Measurements from ENCODE around the gene MLANA.
"Not testable (repeated sequence)": the region's sequence is repeated elsewhere in the genome, so short reads cannot be mapped to it uniquely, and the experiment has no call there.

The MLANA gene

DNA sequence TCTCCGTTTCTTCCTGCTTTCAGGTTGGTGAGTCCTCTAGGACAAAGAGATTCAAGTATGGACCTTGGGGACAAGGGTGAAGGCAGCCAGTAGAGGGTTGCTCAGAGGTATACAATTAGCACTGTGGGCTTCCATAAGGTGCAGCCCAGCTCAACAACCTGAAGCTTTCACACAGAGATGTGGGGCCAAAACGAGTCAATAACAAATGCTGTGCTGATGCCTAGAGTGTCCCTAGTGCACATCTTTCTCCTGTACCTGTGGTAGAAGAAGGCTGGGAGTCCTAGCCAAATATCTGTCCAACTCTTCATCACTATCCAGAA, 20.7 kb upstream of the MLANA start:
- DNase-seq = no peak

- DNase-seq = peak in 1 of 2 experiments; percentile 8
Observed at GRCh38 chr9:5870691-5871090, 20.0 kb upstream of the MLANA start.

DNA sequence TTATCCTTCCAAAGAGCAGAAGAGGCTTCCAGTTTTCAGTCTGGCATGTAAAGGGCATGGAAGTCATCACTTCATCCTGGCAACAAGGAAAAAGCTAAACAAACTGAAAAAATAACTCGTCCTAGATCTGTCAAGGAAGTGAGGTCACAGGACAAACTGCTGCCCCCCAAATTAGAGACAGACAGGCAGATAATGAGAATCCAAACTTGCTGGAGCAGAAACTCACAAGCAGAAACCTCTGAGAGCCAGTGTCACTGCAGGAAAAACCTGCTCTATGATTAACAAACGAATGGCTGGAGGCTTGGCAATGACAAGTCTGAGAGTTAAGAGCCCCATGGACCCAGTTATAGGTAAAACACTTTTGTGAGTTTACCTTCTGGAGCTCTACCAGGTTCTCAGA, 18.9 kb upstream of the MLANA start:
- no peak for DNase-seq

DNA sequence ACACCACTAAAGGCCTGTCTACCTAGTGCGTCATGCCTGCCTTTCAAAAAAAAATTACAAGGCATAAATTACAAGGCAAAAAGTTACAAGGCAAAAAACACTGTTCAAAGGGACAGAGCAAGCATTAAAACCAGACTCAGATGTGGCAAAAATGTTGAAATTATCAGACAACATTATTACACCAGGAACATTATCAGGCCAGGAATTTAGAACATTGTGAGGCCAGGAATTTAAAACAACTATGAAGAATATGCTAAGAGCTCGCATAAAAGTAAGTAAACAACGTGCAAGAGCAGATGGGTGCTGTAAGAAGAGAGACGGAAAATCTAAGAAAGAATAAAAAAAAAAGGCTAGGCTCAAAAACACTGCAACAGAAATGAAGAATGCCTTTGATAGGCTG, 18.2 kb upstream of the MLANA start:
- no peak for DNase-seq

DNA sequence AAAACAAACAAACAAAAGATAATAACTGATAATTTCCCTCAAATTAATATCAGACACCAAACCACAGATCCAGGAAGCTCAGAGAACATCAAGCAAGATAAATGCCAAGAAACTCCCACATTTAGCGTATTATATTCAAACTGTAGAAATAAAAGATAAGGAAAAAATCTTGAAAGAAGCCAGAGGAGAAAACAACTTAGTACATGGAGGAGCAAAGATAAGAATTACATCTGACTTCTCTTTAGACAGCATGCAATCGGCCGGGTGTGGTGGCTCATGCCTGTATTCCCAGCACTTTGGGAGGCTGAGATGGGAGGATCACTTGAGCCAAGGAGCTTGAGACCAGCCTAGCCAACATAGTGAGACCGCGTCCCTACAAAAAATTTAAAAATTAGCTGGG, 17.2 kb upstream of the MLANA start:
- no peak for DNase-seq

DNA sequence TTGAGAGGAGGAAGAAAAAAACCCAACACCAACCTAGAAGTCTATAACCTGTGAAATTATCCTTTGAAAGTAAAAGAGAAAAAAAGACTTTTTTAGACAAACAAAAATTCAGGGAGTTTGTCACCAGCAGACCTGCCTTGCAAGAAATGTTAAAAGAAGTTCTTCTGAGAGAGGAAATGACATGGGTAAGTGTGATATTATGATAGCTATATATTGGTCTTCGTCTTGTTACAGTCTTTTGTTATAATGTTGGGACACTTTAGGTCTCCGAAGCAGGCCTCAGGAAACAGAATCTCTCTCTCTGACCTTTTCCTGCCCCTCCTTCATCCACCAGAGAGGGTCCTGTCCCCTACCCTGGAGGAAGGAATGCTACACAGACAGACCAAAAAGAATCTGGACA, 16.6 kb upstream of the MLANA start:
- DNase-seq = no peak

GRCh38 chr9:5876026-5876425, 14.7 kb upstream of the MLANA start:
- DNase-seq = no peak

GRCh38 chr9:5876711-5877110, 14.0 kb upstream of the MLANA start:
- DNase-seq = no peak

GRCh38 chr9:5879419-5880181, 11.1 kb upstream of the MLANA start:
- DNase-seq = no peak

DNA sequence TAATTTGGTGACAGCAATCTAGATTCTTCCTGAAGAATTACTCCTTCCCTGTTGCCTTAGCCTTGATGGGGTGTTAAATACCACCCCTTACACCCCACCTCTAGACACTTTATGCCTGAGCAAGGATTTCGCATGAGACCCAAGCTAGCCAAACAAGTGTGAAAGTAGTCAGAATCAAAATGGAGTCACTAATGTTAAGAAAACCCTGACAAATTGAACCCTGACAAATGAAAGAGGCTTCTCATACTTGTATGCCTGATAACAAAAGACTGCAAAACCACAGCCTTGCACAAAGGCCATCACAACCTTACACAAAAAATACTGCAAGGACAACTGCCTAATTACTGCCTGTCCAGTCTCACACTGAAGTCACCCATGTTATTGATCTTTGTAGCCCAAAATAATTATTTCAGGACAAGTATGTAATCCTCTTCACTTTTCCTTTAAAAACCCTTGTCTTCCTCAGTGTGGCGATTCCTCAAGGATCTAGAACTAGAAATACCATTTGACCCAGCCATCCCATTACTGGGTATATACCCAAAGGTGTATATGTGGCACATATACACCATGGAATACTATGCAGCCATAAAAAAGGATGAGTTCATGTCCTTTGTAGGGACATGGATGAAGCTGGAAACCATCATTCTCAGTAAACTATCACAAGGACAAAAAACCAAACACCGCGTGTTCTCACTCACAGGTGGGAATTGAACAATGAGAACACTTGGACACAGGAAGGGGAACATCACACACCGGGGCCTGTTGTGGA, 8.3 kb upstream of the MLANA start:
- DNase-seq = not testable (repeated sequence)

DNA sequence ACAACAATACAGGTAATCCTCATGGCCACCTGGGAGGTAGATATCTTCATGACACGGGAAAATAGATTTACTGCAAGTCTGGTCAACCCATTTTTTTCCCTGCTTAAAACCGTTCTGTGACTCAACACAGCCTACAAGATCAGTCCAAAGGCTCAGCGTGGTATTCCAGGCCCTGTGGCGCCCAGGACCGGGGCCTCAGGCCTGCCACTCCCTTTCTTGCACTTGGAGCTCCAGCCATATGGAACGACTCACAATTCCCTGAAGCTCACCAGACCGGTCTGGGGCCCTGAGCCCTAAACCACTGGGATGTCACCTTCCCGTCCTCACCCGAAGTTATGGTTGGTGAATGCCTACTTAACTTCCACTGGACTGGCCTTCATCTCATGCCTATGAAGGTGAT, 6.5 kb upstream of the MLANA start:
- DNase-seq = no peak

GRCh38 chr9:5886114-5886939, 4.4 kb upstream of the MLANA start:
- DNase-seq = peak in 1 of 2 experiments; percentile 64

DNA sequence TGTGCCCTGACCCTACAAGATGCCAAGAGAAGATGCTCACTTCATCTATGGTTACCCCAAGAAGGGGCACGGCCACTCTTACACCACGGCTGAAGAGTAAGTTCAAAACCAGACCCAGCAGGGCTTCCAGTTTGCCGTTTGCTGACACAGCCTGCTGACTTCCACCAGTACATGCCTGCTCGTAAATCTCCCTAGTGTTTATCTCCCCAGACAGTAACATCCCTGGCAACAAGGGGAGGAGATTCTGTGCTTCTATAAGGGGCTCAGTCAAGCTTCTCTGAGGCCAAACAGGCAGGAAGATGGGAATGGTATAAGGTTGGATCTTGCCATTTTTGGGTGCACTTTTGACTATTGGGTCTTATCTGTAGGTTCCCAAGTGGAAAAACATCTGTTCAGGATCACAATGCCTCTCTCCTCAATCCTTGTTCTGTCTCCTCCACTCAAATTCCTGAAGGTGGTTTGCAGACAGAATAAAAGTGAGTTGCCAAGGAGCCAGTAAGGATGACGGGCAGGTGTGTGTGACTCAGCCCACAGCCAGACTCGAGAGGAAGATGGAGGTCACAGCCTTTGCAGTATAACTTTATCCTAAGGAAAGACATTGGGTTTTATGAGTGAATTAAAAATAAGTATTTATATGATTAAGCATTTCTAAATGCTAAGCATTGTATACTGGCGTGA, 1.9 kb downstream of the MLANA start:
- peak in 1 of 2 experiments; percentile 23 for DNase-seq

DNA sequence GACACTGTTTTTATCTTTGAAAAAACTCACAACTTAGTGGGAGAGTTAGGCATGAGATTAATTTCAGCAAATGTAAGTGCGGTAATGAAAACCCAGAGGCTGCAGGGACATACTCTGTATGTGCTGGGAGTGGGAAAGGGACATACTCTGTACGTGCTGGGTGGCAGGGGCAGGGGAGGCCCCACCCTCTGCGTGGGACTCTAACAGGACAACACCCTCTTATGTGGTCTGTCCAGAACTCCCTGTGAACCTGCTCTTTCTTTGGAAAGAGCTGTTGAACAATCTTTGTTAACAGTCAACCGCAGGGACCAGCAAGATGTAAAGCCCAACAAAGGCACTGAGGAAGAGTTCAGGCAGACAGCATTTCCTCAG, 2.4 kb downstream of the MLANA start:
- DNase-seq = no peak

DNA sequence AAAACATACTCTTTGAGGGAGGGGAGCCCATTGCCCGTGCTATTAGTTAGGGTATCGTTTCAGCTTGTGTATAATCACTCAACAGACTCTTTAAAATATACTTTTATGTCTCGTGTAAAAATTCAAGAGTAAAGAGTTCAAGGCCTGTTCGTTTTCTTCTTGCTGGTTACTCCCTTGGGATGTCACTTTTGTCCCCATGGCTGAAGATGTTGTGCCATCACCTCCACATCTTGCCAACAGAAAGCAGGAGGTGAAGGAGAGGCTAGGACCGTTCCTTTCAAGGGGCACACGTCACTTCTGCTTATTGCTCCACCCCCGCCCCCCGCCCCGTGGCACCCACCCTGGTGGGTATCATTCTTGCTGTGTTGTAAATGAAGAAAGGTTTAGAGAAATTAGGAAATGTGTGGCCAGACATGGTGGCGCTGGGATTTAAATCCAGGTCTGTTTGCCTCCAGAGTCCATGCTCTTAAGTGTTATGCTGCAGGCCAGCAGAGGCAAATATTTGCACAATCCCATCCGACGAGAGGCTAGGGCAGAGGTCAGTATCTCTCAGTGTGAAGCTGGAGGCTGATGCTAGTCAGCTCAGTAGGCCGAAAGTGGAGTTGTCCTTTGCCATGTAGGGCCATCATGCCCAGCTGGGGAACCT, 3.0 kb downstream of the MLANA start:
- DNase-seq = peak; percentile 27 to 43

GRCh38 chr9:5894237-5894959, 3.7 kb downstream of the MLANA start:
- no peak for DNase-seq

- DNase-seq = no peak
Observed at GRCh38 chr9:5895782-5896181, 5.1 kb downstream of the MLANA start.

DNA sequence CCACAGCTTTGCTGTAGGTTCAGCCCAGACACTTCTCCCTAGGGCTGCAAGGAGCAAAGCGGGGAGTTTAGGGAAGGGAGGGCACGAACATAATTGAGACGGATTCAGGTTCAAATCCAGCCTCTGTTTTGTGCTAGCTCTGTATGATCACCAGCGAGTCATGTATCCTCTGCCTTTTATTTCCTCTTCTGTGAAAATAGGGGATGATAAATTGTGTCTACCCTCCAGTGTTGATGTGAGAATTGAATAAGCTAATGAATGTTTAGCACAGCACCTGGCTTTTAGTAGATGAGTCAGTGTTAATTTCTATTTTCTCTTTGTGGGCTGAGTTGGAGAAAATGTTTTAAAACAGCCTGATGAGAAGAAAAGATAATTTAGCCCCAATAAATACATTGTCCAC, 6.2 kb downstream of the MLANA start:
- DNase-seq = no peak

GRCh38 chr9:5897851-5898250, 7.2 kb downstream of the MLANA start:
- DNase-seq = no peak

DNA sequence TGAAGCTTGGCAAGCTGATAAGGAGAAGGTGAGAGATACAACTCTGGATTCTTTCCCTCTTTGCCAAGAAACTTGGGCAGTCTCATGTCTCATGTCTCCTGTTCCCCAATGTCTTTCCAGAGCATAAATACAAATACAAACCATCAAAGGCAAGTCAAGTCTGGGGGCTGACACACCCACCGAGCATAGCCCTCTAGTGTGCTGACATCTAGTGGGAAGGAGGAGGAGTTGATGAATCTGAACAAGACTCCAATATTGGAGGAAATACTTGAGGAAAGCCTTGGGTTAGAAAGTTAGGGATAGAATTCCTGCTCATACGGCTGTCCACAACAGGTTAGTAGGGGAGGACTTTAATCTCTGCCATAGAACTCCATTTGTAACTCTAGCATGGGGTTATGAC, 8.6 kb downstream of the MLANA start:
- no peak for DNase-seq

GRCh38 chr9:5900622-5901021, 9.9 kb downstream of the MLANA start:
- no peak for DNase-seq

DNA sequence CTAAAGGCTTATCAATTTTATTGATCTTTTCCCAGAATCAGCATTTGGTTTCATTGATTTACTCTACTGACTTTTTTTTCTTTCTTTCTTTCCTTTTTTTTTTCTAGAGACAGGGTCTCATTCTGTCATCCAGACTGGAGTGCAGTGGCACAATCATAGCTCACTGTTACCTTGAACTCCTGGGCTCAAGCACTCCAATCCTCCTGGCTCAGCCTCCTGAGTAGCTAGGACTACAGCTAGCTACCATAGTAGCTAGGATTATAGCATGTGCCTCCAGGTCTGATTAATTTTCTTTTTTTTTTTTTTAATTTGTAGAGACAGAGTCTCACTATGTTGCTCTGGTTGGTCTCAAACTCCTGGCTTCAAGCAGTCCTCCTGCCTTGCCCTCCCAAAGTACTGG, 11.7 kb downstream of the MLANA start:
- no peak for DNase-seq

Data from SHP77 (cell line).